ENCODE data around the gene S100A3.

Gene S100A3

GRCh38 chr1:153507926-153508583, 41.0 kb downstream of the S100A3 start:
- no peak for DNase-seq

- DNase-seq: peak; percentile 33
These were observed 42.1 kb downstream of the S100A3 start for GRCh38 chr1:153506831-153507413.

- no peak for DNase-seq
These were observed 42.7 kb downstream of the S100A3 start for GRCh38 chr1:153506386-153506785.

- DNase-seq: no peak
These were observed 43.5 kb downstream of the S100A3 start for GRCh38 chr1:153505576-153505975.

GRCh38 chr1:153503766-153504165, 45.3 kb downstream of the S100A3 start:
- DNase-seq: no peak

GRCh38 chr1:153498746-153499145, 50.3 kb downstream of the S100A3 start:
- DNase-seq: no peak
